A549 treated with DMSO at 1 μM for 4 hours (cell line): Measurements from ENCODE around the gene OR13C4. TPM values are rescaled to one million over a fixed set of nuclear protein-coding genes. Genes with fewer than 3 reads are reported as not detected.

Experiments
- total RNA-seq: library from RNA; stranded (reverse); fragments of 200-300 nt; extraction: Qiagen RNA extraction; gene quantifications from 5 replicates; pipeline ENCODE4 v1.2.3, GENCODE V29; 2022; ENCODE audit warnings: low read depth

Gene OR13C4
- not detected in 5 replicates for total RNA-seq

GRCh38 chr9:104527109-104527508 lies at the start of gene OR13C4:
Gene OR13C4, minus strand, starts transcription at chr9:104527209. Its CDS starts 0 bp downstream, at chr9:104527209.

GRCh38 chr9:104568868-104569267 lies 41.9 kb upstream of the OR13C4 start, which contains the start of gene OR13C8:
Gene OR13C8, plus strand, starts transcription at chr9:104569168. Its CDS starts 0 bp downstream, at chr9:104569168.

GRCh38 chr9:104536756-104537155 lies 9.7 kb upstream of the OR13C4 start, which contains the start of gene OR13C3:
Gene OR13C3, minus strand, starts transcription at chr9:104536856. Its CDS starts 133 bp downstream, at chr9:104536723.

GRCh38 chr9:104503963-104504362 lies 23.0 kb downstream of the OR13C4 start, which contains the start of gene OR13F1:
Gene OR13F1, plus strand, starts transcription at chr9:104504263. Its CDS starts 0 bp downstream, at chr9:104504263.

Other genes with a start within 250 kb of the OR13C4 start
- gene OR13F1, start 22.9 kb downstream of the OR13C4 start, total RNA-seq = not detected in 5 replicates
- not detected in 5 replicates for gene OR13C3, start 9.6 kb upstream of the OR13C4 start, total RNA-seq
- not detected in 5 replicates for gene OR13C8, start 42.0 kb upstream of the OR13C4 start, total RNA-seq
- gene OR13C5, start 72.2 kb upstream of the OR13C4 start, total RNA-seq = not detected in 5 replicates
- gene OR13C2, start 78.4 kb upstream of the OR13C4 start, total RNA-seq = not detected in 5 replicates
- gene OR13C9, start 91.0 kb upstream of the OR13C4 start, total RNA-seq = not detected in 5 replicates
- gene OR13D1, start 167.3 kb upstream of the OR13C4 start, total RNA-seq = not detected in 5 replicates
- 10.7 to 17.1 TPM (median 13.8 TPM) in 5 replicates for gene NIPSNAP3A, start 220.5 kb upstream of the OR13C4 start, total RNA-seq
- gene NIPSNAP3B, start 236.9 kb upstream of the OR13C4 start, total RNA-seq = 0.50 to 1.3 TPM (median 0.69 TPM) in 5 replicates